Measurements from ENCODE around the gene WDR62. TPM values are rescaled to one million over a fixed set of nuclear protein-coding genes. Genes with fewer than 3 reads are reported as not detected.

The WDR62 gene
- total RNA-seq, 1 donor from 2014 or later, result 0.70 TPM

DNA sequence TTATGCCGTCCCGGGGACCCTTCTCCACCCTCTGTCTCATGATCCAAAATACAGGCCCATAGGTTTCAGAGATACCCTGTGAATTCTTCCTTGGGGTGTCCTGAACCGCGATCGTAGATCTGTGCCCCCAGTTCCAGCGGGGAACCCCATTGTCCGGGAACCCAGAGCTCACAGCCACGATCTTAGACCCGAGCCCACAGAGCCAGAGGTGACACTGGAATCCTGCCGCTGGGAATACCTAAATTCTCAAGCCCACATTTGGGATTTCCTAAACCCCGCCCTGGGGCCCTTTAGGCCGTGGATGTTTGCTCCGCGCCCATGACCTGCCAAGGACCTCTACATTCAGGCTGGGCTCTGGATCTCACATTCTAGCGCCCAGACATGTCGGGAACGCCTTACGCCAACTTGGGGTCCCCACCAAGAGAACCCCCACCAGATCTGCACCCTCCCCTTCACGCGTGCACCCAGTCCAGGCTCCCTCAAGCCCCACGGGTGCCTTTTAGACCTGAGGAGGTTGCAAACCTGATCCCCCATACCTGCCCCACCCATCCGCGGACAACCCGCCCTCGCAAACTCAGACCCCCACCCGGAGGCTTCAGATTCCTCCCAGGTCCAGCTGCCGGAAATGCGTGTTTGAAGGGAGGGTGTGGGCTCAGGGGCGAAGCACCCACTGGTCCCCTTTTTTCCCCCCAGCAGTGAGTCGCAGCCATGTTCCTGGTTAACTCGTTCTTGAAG lies 85.8 kb downstream of the WDR62 start:
- peak; percentile 44 for DNase-seq (ENCODE audit: low read depth)

DNA sequence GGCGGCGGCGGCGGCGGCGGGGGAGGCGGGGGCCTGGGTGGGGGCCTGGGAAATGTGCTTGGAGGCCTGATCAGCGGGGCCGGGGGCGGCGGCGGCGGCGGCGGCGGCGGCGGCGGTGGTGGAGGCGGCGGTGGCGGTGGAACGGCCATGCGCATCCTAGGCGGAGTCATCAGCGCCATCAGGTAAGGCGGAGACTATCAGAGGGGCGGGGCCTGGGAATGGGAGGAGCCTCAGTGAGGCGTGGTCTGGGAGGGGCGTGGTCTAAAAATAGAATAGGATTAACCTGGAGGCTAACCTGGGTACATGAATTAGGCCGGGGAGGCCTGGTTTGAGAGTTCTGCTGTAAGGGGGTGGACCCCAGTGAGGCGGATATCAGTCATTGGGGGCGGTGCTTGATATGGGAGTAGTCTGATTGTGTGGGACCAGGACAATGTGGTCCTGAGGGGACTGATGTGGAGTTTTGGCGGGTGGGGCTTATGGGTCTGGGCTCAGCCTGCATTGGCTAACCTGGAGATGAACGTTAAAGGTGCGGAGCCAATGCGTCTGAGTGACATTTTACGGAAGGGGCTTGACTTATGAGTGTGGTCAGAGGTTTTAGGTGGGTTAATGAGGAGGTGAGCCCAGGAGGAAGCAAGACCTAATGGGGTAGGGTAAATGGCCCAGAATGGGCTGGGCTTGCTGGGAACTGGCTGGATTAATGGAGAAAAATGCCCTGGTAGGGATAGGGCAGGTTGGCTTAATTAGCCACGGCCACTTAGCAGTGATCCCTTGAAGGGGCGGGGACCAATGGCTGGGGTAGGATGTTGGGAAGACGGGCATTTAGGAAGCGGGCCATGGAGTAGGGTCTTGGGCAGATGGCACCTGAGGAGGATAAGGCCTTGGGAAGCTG lies 86.6 kb downstream of the WDR62 start:
- peak; percentile 66 for DNase-seq (ENCODE audit: low read depth)

DNA sequence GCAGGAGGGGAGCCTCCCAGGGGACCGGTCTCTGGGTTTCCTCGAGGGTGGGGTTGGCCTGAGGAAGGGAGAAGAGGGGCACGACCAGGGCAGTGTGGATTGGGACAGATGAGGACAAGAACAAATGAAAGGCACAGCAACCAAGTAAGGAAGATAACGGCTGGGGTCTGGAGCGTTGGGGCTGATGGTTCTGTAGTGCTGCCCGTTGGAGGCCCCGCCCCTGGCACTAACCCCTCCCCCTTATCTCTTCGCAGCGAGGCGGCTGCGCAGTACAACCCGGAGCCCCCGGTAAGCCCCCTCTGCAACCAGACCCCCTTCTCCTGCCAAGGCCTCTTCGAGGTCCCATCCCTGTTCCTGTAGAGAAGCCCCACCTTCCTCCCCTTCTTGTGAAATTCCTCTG lies 87.3 kb downstream of the WDR62 start:
- DNase-seq (ENCODE audit: low read depth), result no peak

DNA sequence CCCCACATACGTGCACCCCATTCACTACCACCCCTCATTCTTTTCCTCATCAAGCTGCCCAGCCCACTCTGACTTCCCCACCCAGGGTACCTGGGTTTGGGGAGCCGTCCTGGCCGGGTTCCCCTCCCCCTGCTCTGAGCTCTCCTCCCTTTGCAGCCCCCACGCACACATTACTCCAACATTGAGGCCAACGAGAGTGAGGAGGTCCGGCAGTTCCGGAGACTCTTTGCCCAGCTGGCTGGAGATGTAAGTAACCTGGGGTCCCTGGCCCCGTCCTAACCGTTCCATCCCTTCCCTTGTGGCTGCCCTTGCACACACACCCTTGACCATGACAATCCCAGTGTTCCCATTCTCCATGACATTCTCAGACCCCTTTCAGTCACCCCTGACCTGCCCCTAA lies 87.8 kb downstream of the WDR62 start:
- no peak for DNase-seq (ENCODE audit: low read depth)

DNA sequence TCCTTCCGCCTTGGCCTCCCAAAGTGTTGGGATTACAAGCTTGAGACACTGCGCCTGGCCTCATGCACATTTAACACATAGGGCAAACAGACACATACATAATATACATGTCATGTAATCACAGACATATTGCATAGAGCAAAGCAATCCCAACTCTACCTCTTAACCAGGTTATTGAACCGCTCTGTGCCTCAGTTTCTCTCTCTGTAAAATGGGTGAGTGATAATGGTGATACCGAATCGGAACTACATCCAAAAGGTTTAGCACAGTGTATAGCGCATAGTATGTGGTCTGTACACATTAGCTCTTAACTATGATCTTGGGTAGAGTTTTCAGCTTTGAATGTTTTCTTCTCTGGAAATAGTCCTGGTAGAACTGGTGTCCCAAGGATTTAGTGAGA lies 89.9 kb downstream of the WDR62 start:
- DNase-seq (ENCODE audit: low read depth), result no peak

DNA sequence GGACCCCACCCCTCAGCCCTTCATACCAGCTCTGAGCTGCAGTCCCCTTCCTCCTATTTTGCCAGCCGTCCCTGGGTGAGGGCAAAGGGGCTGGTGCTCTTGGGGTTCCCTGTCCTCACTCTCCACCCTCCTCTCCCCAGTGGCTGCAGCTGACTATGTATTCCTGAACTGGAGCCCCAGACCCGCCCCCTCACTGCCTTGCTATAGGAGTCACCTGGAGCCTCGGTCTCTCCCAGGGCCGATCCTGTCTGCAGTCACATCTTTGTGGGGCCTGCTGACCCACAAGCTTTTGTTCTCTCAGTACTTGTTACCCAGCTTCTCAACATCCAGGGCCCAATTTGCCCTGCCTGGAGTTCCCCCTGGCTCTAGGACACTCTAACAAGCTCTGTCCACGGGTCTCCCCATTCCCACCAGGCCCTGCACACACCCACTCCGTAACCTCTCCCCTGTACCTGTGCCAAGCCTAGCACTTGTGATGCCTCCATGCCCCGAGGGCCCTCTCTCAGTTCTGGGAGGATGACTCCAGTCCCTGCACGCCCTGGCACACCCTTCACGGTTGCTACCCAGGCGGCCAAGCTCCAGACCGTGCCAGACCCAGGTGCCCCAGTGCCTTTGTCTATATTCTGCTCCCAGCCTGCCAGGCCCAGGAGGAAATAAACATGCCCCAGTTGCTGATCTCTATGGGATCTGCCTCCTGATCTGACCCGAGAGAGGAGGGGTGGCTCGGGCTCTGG lies 95.1 kb downstream of the WDR62 start:
- no peak for DNase-seq (ENCODE audit: low read depth)

DNA sequence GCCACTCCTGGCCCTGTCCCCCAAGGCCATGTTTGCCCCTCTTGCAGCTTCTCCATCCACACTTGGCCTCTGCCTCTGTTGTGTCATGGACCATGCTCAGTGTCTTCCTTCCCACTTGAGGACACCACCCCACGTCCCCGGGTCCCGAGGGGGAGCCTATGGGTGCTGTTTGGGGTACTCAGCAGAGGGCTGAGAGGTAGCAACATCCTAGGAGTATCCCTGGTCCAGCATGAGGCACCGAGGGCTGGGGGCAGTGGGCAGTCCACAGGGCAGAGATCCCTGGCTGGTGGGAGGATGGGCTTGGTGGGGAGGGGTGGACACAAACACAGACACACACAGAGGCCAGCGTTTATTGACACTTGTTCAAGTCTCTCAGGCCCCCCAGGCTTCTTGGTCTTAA lies 95.9 kb downstream of the WDR62 start:
- no peak for DNase-seq (ENCODE audit: low read depth)

DNA sequence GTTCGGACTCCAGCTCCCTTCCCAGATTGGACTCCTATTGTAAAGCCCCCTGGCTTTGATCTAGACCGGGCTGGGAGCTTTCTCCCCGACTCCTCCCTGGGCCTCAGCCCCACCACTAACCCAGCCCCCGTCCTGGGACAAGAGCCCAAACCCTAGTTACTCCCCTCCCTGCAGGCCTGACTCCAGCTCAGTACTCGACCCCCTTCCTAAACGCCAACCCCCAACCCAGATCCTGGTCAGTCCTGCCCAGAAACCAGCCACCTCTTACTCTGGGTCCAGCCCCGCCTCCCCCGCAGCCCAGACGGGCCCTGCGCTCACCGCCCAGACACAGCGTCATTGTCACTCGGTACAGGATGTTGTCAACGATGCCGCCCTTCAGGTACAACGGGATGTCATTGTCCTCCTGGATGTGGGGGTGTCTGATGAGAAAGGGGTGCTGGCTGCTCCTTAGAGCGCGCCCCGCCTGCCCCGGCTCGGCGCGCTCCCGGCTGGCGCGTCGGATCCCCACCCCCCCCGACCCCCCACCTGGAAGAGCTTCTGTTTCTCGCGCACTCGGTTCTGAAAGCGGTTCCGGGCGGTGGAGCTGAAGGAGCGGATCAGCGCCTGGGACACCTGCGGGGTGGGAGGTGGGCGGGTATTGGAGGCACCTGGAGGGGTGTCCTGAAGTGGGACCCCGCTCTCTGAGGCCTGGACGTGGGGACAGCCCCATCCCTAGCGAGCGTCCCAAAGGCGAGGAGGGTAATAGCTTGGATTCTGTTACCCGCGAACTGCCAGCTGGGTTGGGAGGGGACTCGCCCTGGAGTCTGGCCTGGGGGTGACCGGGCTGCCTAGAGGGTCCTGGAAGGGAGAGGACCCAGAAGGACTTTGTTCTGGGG lies 96.7 kb downstream of the WDR62 start:
- DNase-seq (ENCODE audit: low read depth), result no peak

DNA sequence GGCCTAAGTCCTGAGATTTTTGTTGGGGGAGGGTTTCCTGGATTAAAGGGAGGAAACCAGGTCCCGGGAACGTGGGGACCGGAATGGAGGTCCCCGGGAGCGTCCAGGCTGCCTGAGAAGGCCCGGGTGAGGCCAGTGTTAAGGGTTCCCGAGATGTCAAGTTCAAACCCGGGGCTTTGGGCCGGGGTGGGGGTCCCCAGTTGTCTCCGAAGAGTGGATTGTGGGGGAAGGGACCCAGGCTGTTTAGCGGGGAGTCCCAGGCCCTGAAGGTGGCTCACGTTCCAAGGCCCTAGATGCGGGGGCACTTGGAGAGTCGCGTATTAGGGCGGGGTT lies 97.3 kb downstream of the WDR62 start:
- no peak for DNase-seq (ENCODE audit: low read depth)

DNA sequence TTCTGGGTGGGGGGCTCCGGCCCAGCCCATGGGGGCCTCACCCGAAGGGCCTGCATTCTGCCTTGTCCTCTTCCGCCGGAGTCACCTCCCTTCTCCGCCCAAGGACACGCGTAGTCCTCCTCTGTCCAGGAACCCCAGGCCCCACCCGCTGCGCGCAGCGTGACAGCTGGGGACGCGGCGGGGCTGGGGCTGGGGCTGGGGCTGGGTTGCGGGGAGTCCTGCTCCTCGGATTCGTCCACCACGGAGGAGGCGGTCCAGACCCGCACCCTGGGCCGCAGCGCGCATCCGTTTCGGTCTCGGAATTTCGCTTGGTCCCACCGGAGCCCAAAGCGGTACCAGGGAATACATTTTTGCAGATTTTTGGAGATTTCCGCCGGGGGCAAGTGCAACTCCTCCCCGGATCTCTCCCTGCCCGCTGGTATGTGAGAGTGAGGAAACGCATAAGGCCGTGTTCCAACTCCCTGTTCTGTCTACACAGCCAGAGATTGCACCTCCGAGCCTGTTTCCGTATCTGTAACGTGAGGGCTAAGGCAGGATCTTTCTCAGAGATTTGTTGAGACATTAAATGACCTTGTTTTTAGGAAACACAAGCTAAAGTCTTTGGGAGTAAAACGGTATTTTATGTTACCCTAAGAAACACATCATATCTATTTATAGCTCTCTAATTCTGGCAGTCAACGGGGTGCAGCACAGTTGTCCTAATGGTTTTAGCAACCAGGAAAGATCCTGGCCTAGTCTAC lies 97.8 kb downstream of the WDR62 start, which contains the start of gene COX7A1:
COX7A1 (minus strand) TSS at position 96 of the 740 bp plus-strand sequence; CDS start at position 56, 40 bp downstream.
- DNase-seq (ENCODE audit: low read depth), result no peak

DNA sequence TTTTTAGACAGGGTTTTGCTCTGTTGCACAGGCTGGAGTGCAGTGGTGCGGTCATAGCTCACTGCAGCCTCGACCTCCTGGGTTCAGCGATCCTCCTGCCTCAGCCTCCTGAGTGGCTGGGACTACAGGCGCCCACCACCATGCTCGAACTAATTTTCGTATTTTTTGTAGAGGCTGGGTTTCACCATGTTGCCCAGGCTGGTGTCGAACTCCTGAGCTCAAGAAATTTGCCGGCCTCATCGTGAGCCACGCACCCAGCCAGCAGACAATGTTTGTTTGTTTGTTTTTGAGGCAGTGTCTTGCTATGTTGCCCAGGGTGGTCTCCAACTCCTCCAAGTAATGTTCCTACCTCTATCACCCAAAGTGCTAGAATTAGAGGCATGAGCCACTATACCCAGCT lies 98.4 kb downstream of the WDR62 start:
- DNase-seq (ENCODE audit: low read depth), result no peak

Other genes starting within 250 kb of the WDR62 start
- 0.20 TPM in 1 of 2 replicates, not detected in the other for gene PRODH2, start 242.1 kb upstream of the WDR62 start, total RNA-seq
- not detected in 2 replicates for gene NPHS1, start 202.4 kb upstream of the WDR62 start, total RNA-seq
- gene KIRREL2, start 198.0 kb upstream of the WDR62 start, total RNA-seq, result not detected in 2 replicates
- 0.52 and 2.9 TPM in 2 replicates for gene APLP1, start 186.3 kb upstream of the WDR62 start, total RNA-seq
- 4.2 and 8.7 TPM in 2 replicates for gene NFKBID, start 154.4 kb upstream of the WDR62 start, total RNA-seq
- not detected in 2 replicates for gene HCST, start 152.4 kb upstream of the WDR62 start, total RNA-seq
- not detected in 2 replicates for gene TYROBP, start 146.6 kb upstream of the WDR62 start, total RNA-seq
- gene LRFN3, start 118.5 kb upstream of the WDR62 start, total RNA-seq, result 0.52 and 6.3 TPM in 2 replicates
- gene SDHAF1, start 59.7 kb upstream of the WDR62 start, total RNA-seq, result 9.4 and 10.4 TPM in 2 replicates
- gene SYNE4, start 46.1 kb upstream of the WDR62 start, total RNA-seq, result 1.0 and 4.5 TPM in 2 replicates
- 10.6 and 11.8 TPM in 2 replicates for gene ALKBH6, start 40.7 kb upstream of the WDR62 start, total RNA-seq
- 1.2 and 15.2 TPM in 2 replicates for gene CLIP3, start 22.0 kb upstream of the WDR62 start, total RNA-seq
- 3.3 and 3.5 TPM in 2 replicates for gene THAP8, start 612 bp upstream of the WDR62 start, total RNA-seq
- gene OVOL3, start 56.2 kb downstream of the WDR62 start, total RNA-seq, result not detected in 2 replicates
- 38.2 and 49.5 TPM in 2 replicates for gene POLR2I, start 60.0 kb downstream of the WDR62 start, total RNA-seq
- gene TBCB, start 60.6 kb downstream of the WDR62 start, total RNA-seq, result 228 and 291 TPM in 2 replicates
- 338 and 474 TPM in 2 replicates for gene CAPNS1, start 85.2 kb downstream of the WDR62 start, total RNA-seq
- 1.1 and 2.8 TPM in 2 replicates for gene COX7A1, start 97.5 kb downstream of the WDR62 start, total RNA-seq
- 5.0 and 7.9 TPM in 2 replicates for gene ZNF565, start 159.8 kb downstream of the WDR62 start, total RNA-seq
- 126 and 190 TPM in 2 replicates for gene ZNF146, start 160.2 kb downstream of the WDR62 start, total RNA-seq

Measured in renal cortical epithelial cell (primary cell).